HG02759 (cell line): ENCODE data around the gene CDC27.
"Not testable (repeated sequence)": the region's sequence is repeated elsewhere in the genome, so short reads cannot be mapped to it uniquely, and the experiment has no call there.

Experiments used
- ATAC-seq: cut with Tn5 transposase; IDR thresholded peaks from one replicate; pipeline ENCODE4 v1.9.1; 2021; ENCODE audit warnings: mild to moderate bottlenecking, moderate library complexity; ENCODE audit not compliant: unreplicated experiment

Gene CDC27

GRCh38 chr17:47220531-47220999 is 31.5 kb upstream of the CDC27 start:
- no peak for ATAC-seq

DNA sequence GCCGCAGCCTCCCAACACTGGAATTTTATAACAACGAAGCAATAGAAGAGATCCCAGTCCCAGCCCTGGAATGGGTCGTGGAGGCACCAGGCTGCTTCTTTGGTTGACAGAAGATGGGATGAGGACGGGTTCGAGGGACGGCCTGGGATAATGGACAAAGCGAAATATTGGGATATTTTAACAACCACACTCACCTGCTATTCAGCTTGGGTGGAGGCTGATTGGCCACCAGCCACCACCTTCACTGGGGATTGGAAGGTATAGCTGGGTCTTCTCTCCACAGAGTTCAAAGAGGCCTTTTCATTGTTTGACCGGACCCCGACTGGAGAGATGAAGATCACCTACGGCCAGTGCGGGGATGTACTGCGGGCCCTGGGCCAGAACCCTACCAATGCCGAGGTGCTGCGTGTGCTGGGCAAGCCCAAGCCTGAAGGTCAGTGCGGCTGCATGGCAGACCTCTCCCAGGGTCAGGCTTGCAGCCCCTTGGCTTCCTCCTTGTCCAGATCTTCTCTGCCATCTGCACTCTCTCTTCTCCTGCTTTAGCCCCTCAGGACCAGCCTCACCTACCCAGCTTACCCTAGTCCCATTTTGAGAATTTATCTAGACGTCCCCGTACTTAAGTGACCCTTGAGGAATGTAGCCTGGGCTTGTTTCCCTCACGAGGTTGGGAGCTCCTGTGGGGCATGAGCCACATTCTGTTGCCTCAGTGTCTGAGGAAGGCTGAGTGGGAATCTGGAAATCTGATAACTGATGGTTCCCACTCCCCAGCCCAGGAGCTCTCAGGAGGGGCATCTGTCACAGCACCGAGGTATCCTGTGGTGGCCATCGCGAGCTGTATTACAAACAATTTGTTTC is 30.8 kb upstream of the CDC27 start:
- ATAC-seq: no peak

- ATAC-seq: no peak
Measured at GRCh38 chr17:47218896-47219430, 29.9 kb upstream of the CDC27 start.

- ATAC-seq: not testable (repeated sequence)
Measured at GRCh38 chr17:47217279-47217678, 28.2 kb upstream of the CDC27 start.

DNA sequence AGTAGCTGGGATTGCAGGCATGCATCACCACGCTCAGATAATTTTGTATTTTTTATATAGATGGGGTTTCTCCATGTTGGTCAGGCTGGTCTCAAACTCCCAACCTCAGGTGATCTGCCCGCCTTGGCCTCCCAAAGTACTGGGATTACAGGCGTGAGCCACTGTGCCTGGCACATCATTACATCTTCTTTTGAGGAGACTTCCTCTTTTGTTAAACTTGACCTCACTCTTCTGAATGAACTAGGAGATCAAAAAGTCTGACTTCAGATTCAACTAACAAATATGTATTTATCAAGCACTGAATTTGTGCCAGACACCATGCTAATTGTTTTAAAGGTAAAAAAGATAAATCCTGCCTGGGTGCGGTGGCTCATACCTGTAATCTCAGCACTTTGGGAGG is 27.7 kb upstream of the CDC27 start:
- not testable (repeated sequence) for ATAC-seq

DNA sequence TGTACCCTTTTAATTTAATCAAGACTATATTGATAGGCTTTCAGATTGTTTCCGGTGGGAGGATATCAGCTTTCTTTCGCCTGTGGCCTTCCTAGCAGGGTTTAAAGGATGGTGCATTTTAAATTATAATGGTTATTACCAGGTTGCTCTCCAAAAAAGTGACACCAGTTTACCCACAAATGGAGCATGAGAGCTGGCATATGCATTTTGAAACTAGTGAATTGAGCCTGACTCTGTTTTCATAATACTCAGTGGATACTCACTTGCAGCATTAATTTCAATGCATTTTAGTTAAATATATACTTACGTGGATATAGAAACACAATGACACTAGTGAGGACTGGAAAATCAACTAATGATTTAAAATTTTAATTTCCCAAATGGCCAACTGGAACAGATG is 25.8 kb upstream of the CDC27 start:
- ATAC-seq: no peak

DNA sequence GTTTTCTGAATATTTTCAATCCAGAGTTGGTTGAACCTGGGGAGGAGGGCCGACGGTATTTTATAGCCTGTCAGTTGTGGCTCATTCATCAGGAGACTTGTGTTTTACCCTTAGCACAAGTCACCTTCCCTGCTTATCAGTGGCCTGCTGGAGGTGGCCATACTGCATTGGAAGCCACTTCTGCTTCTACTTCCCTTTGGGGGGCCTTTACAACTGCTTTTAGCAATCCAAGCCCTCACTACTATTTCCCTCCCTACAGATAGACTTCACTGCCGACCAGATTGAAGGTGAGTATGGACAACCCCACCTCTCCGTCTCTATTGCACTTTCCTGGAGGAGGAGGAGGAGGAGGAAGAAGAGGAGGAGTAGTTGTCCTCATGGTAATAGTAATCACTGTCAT is 24.4 kb upstream of the CDC27 start:
- ATAC-seq: no peak

GRCh38 chr17:47212458-47212857 is 23.4 kb upstream of the CDC27 start:
- no peak for ATAC-seq

DNA sequence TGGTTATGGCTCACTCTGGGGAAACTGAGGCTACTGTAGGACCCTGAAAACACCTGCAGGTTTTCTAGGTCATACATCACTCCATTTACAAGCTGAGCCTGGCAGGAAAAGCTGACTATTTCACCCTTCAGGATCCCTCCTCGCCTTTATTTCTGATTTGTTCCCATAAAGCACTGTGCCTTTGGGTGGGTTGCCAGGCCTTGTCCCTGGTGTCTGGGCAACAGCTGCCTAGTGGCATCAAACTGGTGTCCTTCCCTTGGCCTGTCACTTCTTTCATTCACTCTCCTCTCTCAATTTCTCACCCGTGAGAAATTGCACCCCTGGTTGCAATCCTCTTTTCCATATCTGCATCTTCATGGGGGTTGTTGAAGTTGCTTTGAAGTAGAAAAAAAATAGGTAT is 21.7 kb upstream of the CDC27 start:
- ATAC-seq: no peak

DNA sequence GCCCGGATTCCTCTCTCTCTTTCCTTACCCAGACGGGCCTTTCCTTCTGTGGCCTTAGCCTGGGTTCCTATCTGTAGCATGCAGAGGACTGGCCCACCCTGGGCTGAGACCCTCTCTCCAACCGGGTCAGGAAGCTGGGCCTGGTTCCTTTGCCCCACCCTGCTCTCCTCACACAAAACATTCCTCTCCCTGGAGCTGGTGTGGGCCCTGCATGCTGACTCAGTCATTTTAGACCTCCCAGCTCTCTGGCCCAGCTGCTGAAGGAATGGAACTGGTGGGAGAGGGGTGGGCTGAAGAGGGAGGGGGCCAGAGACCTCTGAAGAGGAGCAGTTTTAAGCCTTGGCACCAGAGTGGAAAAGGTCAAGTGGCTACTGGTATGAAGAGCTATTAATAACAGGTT is 21.0 kb upstream of the CDC27 start:
- no peak for ATAC-seq

GRCh38 chr17:47209499-47209898 is 20.4 kb upstream of the CDC27 start:
- no peak for ATAC-seq

GRCh38 chr17:47208744-47209488 is 19.8 kb upstream of the CDC27 start, which contains the start of gene MYL4:
TSS of gene MYL4 (plus strand) at chr17:47209348. CDS start at chr17:47209423, 75 bp downstream.
- no peak for ATAC-seq

- no peak for ATAC-seq
Measured at GRCh38 chr17:47207143-47208067, 18.3 kb upstream of the CDC27 start.

- peak; percentile 67 for ATAC-seq
Measured at GRCh38 chr17:47205419-47205963, 16.4 kb upstream of the CDC27 start.

- peak; percentile 56 for ATAC-seq
Measured at GRCh38 chr17:47204722-47205418, 15.8 kb upstream of the CDC27 start.

- ATAC-seq: no peak
Measured at GRCh38 chr17:47203984-47204721, 15.1 kb upstream of the CDC27 start.

DNA sequence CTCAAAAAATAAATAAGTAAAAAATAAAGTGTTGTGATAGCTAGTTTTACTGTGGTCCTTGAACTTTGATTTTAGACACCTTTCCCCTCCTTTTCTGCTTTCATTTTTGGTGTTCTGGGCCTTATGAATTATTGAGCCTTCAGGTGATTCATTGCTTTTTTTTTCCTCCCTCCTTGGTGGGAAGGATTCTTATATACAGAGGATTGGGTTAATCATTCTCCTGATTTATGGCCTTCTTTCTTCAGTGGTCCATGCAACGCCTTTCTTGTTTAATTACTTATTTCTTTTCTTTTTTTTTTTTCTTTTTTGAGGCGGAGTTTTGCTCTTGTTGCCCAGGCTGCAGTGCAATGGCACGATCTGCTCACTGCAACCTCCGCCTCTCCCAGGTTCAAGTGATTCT is 12.1 kb upstream of the CDC27 start:
- ATAC-seq: no peak

DNA sequence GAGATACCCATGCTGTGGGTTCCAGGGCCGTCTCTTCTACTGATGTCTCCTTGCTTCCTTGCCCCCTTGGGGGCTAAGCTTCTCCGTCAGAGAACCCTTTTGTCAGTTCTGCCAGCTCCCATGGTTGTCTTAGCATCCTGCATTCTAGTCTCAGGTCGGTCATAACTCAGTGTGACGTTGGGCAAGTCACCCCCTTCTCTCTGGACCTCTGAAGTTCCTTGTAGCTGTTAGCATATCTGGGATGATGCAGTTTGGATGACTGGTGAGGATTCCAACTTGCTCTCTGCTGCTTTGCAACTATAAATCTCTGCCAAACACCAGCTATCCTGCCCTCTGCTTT is 11.2 kb upstream of the CDC27 start:
- no peak for ATAC-seq

DNA sequence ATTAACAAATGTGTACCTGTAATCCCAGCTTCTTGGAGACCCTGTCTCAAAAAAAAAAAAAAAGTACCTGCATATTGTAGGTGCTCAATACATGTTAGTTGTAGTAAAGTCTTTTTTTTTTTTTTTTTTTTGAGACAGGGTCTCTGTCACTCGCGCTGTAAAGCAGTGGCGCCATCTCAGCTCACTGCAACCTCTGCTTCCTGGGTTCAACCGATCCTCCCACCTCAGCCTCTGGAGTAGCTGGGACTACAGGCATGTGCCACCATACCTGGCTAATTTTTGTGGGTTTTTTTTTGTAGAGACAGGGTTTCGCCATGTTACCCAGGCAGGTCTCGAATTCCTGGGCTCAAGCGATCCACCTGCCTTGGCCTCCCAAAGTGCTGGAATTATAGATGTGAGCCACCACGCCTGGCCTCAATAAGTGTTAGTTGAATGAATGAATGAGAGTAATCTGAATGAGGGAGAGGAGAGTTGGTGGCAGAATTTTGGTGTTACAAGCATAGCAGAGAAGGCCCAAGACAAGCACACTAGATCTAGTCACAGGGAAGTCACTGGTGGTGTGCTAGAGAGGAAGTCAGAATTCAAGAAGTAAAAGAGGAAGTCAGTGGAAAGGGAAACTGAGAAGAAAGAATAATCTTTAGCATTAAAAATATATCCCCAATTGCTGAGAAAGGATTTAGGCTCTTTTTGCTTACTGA is 10.7 kb upstream of the CDC27 start:
- no peak for ATAC-seq
